AG04450 (cell line): ENCODE measurements around the gene ANXA2R. TPM values are rescaled to one million over a fixed set of nuclear protein-coding genes. Genes with fewer than 3 reads are reported as not detected.
"Not testable (repeated sequence)": the region's sequence is repeated elsewhere in the genome, so short reads cannot be mapped to it uniquely, and the experiment has no call there.

Experiments
- CTCF ChIA-PET: fragments of 300-600, 350-600 bp; formaldehyde crosslinking; extraction: SDS; loops from one replicate; lab custom pipeline; 2022; ENCODE audit warnings: antibody characterized with exemption, inconsistent platforms; lab: Charles Lee
- POLR2A ChIA-PET: fragments of 350-600 bp; formaldehyde crosslinking; extraction: SDS; loops from one replicate; lab custom pipeline; 2021; ENCODE audit warnings: antibody characterized with exemption, inconsistent platforms; lab: Yijun Ruan, JAX
- DNase-seq: peaks from one replicate; pipeline ENCODE4 v3.0.0-alpha.2; 2011; ENCODE audit warnings: low read depth, low spot score
- H3K27ac ChIP-seq: one replicate; pipeline ENCODE4 v1.5.1; 2012; ENCODE audit warnings: low read depth, low read length, control low read depth
- H3K27me3 ChIP-seq: one replicate; pipeline ENCODE4 v1.6.0; 2012; ENCODE audit warnings: low read length; ENCODE audit not compliant: control insufficient read depth, insufficient read depth
- H3K4me3 ChIP-seq: 2 replicates; pipeline ENCODE4 v1.5.1; 2011; ENCODE audit warnings: mild to moderate bottlenecking, low read depth, low read length, control low read depth
- H3K9me3 ChIP-seq: 2 replicates; pipeline ENCODE4 v1.5.1; 2012; ENCODE audit warnings: low read length; ENCODE audit not compliant: control insufficient read depth, insufficient read depth
- CTCF ChIP-seq: IDR thresholded peaks from 2 replicates; pipeline ENCODE4 v1.5.1; 2011; ENCODE audit warnings: low read depth, low read length, control low read depth, inconsistent platforms
- polyA plus RNA-seq: library from polyadenylated mRNA; depleted of rRNA; stranded (reverse); fragments of >200 nt; gene quantifications from 2 replicates; pipeline ENCODE4 v1.2.3, GENCODE V29; 2011

ANXA2R gene
- polyA plus RNA-seq, 1 experiment, result 3.7 TPM

DNA sequence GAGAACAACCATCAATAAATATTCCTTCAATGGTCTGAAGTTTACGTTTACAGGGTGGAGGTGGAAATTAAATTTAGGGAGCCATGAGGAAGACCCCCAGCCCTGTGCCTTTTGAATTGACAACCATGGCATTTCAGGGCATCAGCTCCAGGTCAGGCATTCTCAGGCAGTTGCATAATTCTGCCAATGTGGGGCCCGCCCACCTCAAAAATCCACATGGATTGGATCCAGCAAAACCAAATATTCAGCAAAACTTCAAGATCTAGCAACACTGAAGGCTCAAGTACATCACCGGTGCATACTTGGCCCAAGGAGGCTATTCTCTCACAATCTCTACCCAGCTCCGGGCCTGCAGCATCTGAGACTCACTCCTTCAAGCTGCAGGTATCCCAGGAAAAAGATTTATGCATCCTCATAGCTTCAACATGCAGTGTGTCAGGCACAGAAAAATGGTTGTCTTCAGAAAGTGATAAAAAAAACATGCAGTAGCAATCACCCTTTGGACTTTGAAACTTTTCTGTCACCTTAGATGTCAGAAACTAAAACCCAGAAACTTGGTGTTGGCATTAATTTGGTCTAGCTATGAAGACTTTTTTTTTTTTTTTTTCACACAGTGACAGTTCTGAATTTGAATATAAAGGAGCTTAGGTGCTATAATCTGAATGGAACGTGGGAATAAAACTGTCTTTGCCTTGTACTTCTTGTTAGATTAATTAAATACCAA is 21.4 kb upstream of the ANXA2R start:
- TF ChIP-seq CTCF, result no peak
- no peak overlapping the region for H3K4me3 ChIP-seq
- POLR2A ChIA-PET, result interaction anchor here (0.6 to 0.7 kb wide), 2 partner anchors 25 to 83 kb away, joined by 3 to 7 read pairs; no protein-coding TSS in a partner anchor
- H3K27ac ChIP-seq, result peak overlapping the region; percentile 21
- H3K27me3 ChIP-seq, result no peaks in the 10 kb centered on the region
- no peak for DNase-seq
- CTCF ChIA-PET, result interaction anchor here (0.6 to 1.5 kb wide), 9 partner anchors 19 to 792 kb away, joined by 3 to 12 read pairs (median 4); no protein-coding TSS in a partner anchor
- H3K9me3 ChIP-seq, result no peaks in the 10 kb centered on the region; the same call in 1 of the 2 replicates

DNA sequence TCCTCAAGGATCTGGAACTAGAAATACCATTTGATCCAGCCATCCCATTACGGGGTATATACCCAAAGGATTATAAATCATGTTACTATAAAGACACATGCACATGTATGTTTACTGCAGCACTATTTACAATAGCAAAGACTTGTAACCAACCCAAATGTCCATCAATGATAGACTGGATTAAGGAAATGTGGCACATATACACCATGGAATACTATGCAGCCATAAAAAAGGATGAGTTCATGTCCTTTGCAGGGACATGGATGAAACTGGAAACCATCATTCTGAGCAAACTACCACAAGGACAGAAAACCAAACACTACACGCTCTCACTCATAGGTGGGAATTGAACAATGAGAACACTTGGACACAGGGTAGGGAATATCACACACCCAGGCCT is 19.9 kb upstream of the ANXA2R start:
- POLR2A ChIA-PET, H3K4me3 ChIP-seq, CTCF ChIA-PET, DNase-seq, H3K27me3 ChIP-seq, H3K27ac ChIP-seq, H3K9me3 ChIP-seq: not testable (repeated sequence)

- CTCF ChIA-PET, H3K4me3 ChIP-seq, H3K27me3 ChIP-seq, POLR2A ChIA-PET, H3K27ac ChIP-seq, DNase-seq, H3K9me3 ChIP-seq: not testable (repeated sequence)
Measured at GRCh38 chr5:43055098-43055497, 15.0 kb upstream of the ANXA2R start.

GRCh38 chr5:43051684-43052083 is 11.6 kb upstream of the ANXA2R start:
- POLR2A ChIA-PET, result no interaction called here
- TF ChIP-seq CTCF, result no peak

DNA sequence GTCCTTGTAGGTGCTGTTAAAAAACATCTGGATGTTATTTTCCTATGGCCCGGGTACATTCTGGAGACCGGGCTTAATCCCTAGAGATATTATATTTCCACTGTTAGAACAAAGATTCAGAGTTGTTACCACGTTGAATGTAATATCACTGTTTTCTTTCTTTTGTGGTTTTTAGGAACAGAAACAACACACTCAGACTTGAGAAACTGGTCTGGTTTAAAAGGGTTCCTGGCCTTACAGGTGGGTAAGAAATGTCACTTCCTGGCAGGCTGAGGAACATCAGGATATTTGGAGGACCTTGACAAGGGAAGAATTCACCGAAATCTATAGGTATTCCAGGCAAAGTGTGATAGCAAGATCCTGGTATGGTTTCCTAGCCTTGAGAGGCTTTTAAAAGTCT is 10.3 kb upstream of the ANXA2R start:
- TF ChIP-seq CTCF, result no peak
- Histone ChIP-seq H3K4me3 (no peak overlapping the region), H3K27me3 (no peaks in the 10 kb centered on the region), H3K9me3 (no peaks in the 10 kb centered on the region), H3K27ac (no peak overlapping the region)
- POLR2A ChIA-PET, result no interaction called here
- CTCF ChIA-PET, result interaction anchor here (1.3 to 2.0 kb wide), 3 partner anchors 56 to 339 kb away, joined by 3 to 11 read pairs (median 5); no protein-coding TSS in a partner anchor
- DNase-seq, result no peak

More at GRCh38 chr5:43051684-43052083, 11.6 kb upstream of the ANXA2R start:
- Histone ChIP-seq H3K4me3 (no peak overlapping the region), H3K9me3 (no peaks in the 10 kb centered on the region), H3K27ac (no peak overlapping the region), H3K27me3 (no peaks in the 10 kb centered on the region)
- CTCF ChIA-PET, result interaction anchor here (0.7 to 2.0 kb wide), 4 partner anchors 11 to 140 kb away, joined by 3 to 11 read pairs (median 4); partner anchors contain the start of gene ANXA2R
- no peak for DNase-seq

DNA sequence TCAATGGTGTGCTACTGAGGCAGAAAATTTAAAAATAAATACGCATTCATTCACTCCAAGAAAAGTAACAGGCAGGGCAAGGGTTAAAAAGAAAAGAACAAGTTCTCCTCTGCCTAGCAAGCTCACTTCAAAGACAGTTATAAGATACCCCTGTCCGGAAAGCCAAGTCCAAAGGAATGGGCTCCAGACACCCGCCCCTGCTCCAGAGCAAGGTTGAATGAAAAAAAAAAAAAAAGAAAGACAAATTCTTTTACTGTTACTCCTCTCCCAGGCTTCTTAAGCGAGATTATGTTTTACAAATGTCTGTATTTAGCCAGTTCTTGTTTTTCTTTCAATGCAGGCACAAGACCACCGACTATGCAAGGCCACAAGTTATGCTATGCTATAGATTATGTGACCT is 9.1 kb upstream of the ANXA2R start:
- H3K27ac ChIP-seq, result no peak overlapping the region
- TF ChIP-seq CTCF, result no peak
- no peak for DNase-seq
- H3K9me3 ChIP-seq, result no peaks in the 10 kb centered on the region
- no peaks in the 10 kb centered on the region for H3K27me3 ChIP-seq
- CTCF ChIA-PET, result interaction anchor here (0.6 to 1.5 kb wide), 6 partner anchors 15 to 377 kb away, joined by 3 to 5 read pairs (median 4); no protein-coding TSS in a partner anchor
- no peak overlapping the region for H3K4me3 ChIP-seq
- POLR2A ChIA-PET, result no interaction called here
